ENCODE data around the gene TOX2. TPM values are rescaled to one million over a fixed set of nuclear protein-coding genes. Genes with fewer than 3 reads are reported as not detected.

Gene TOX2
- total RNA-seq, 4 donors from 2014 or later: 3.4 to 7.7 (median 5.2) TPM

DNA sequence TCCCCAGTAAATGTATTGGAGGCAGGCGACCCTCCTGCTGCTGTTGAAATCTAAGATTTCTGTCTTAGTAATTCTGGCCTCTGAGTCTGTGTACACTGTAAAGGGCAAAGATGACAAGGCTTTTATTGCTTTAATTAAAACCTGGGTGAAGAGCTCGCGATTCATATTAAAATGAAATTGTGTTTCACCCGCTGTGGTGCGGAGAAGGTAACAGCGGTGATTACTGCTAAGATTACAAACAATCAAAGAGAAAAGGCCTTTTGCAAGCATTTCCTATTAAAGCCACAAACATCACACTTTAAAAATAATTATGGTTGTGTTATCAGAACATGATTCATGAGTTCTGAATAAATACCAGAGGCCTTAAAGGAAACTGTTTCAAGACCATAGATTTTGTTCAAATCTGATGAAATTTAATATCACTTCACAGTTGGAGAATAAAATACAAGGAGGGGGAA, 69.3 kb downstream of the TOX2 start:
- no peak overlapping the region for H3K4me3 ChIP-seq (replicated peaks in 1 of 3)
- H3K27ac ChIP-seq: no peak overlapping the region
- TF ChIP-seq POLR2A (IDR thresholded peaks at IDR 0.05) (no peak), CTCF (IDR thresholded peaks at IDR 0.05) (no peak)
- intact Hi-C loops (cut with DNase I): no loop called here
- no peaks in the 10 kb centered on the region for H3K9me3 ChIP-seq
- H3K27me3 ChIP-seq: no peaks in the 10 kb centered on the region
- no peaks in the 10 kb centered on the region for H3K36me3 ChIP-seq
- H3K4me1 ChIP-seq: no peaks in the 10 kb centered on the region
- WGBS, 2 donors: 90 to 92% methylated on average over 6 of the region's 6 CpGs
- no peak for DNase-seq

DNA sequence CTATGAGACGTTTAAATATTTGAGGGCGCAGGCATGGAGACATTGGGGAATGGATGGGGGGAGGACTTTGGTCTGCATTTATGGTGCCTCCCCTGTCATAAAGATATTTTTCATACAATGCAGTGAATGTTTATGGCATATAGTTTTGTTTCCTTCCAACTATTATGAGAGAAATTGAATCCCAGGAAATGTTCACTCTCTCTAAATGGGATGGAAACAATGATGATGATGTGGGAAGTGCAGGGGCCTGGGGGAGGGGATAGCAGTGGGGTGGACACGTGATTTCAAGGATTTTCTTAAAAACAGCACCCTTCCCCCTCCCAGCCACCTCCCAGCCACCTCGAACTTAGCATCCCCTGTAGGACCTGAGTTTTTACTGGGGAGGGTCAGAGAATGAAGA, 69.9 kb downstream of the TOX2 start:
- Histone ChIP-seq H3K4me3 (replicated peaks in 1 of 3) (no peak overlapping the region), H3K9me3 (no peaks in the 10 kb centered on the region), H3K4me1 (no peaks in the 10 kb centered on the region), H3K27me3 (no peaks in the 10 kb centered on the region), H3K36me3 (no peaks in the 10 kb centered on the region), H3K27ac (no peak overlapping the region)
- TF ChIP-seq CTCF (IDR thresholded peaks at IDR 0.05) (no peak), POLR2A (IDR thresholded peaks at IDR 0.05) (no peak)
- 56 to 63% methylated on average over 4 of the region's 4 CpGs for WGBS, 2 donors
- no peak for DNase-seq
- intact Hi-C loops (cut with DNase I): no loop called here

GRCh38 chr20:43985121-43985520, 70.5 kb downstream of the TOX2 start:
- Histone ChIP-seq H3K27ac (no peak overlapping the region), H3K9me3 (no peaks in the 10 kb centered on the region), H3K4me1 (no peaks in the 10 kb centered on the region), H3K36me3 (no peaks in the 10 kb centered on the region), H3K4me3 (replicated peaks in 1 of 3) (no peak overlapping the region), H3K27me3 (no peaks in the 10 kb centered on the region)
- intact Hi-C loops (cut with DNase I): no loop called here
- 68 to 88% methylated on average over 3 of the region's 3 CpGs for WGBS, 2 donors
- TF ChIP-seq POLR2A (IDR thresholded peaks at IDR 0.05) (no peak), CTCF (IDR thresholded peaks at IDR 0.05) (no peak)
- DNase-seq: no peak

DNA sequence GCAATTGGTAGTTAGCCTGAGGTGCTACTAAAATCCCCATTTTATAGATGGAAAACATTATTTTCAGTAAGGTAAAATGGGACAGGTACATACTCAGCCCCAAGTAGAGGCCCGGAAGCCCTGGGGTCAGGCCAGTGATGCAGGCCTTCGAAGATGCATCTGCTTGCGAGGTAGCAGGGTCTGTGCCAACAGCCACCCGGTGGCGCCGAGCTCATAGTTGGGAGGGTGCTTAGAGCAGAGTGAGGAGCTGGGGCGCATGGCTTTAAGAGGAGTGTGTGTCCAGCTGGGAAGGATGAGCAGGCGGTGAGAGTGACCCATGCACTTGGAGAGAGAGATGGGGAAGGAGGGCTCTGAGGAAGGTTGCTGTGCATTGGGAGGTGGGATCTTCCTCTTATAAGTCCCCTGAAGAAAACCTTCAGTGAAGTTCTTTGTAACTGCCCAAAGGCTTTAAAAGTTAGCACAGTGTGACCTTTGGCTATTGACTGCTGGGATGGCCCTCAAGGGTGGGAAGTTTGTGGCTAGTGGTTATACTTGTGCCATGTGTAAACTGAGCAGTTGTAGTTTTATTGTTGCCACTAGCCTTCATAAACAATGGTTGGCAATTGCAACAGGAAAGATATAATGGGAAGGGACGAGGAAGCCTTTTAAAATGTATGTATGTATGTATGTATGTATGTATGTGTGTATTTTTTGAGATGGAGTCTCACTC, 71.1 kb downstream of the TOX2 start:
- H3K36me3 ChIP-seq: no peaks in the 10 kb centered on the region

More for the DNA sequence above, 71.1 kb downstream of the TOX2 start:
- H3K4me1 ChIP-seq: no peaks in the 10 kb centered on the region
- WGBS, 2 donors: 83 to 84% methylated on average over 9 of the region's 9 CpGs
- H3K4me3 ChIP-seq (replicated peaks in 1 of 3): no peak overlapping the region
- no peak for DNase-seq
- H3K27me3 ChIP-seq: no peaks in the 10 kb centered on the region
- no peak for TF ChIP-seq CTCF (IDR thresholded peaks at IDR 0.05)
- intact Hi-C loops (cut with DNase I): no loop called here
- no peaks in the 10 kb centered on the region for H3K9me3 ChIP-seq
- no peak overlapping the region for H3K27ac ChIP-seq

All from thyroid gland (tissue), 4 donors.